ENCODE measurements around the gene NRN1.

The NRN1 gene

GRCh38 chr6:6006428-6007365, at the start of gene NRN1 (continued):
- peak; percentile 22; the same call in 1 of the 2 replicates for TF ChIP-seq KLF1 (tag by site-specific recombination; IDR thresholded peaks at IDR 0.05)
- no peak for TF ChIP-seq ZNF10 (tag by site-specific recombination; IDR thresholded peaks at IDR 0.05)
- no peak for TF ChIP-seq GLIS1 (tag by site-specific recombination; IDR thresholded peaks at IDR 0.05)
- peak; percentile 54 for TF ChIP-seq ZNF76 (tag by site-specific recombination; IDR thresholded peaks at IDR 0.05; ENCODE audit: borderline replicate concordance, low read depth)
- TF ChIP-seq SP2 (tag by site-specific recombination; IDR thresholded peaks at IDR 0.05), result peak; percentile 38; the same call in 1 of the 2 replicates
- peak; percentile 37; the same call in 1 of the 2 replicates for TF ChIP-seq ZNF580 (tag by site-specific recombination; IDR thresholded peaks at IDR 0.05)
- peak; percentile 78 for TF ChIP-seq SP3 (tag by site-specific recombination; IDR thresholded peaks at IDR 0.05)
- TF ChIP-seq ZNF596 (tag by site-specific recombination; IDR thresholded peaks at IDR 0.05), result peak; percentile 98
- no peak for TF ChIP-seq ZNF449 (tag by site-specific recombination; IDR thresholded peaks at IDR 0.05)
- TF ChIP-seq KLF10 (tag by site-specific recombination; IDR thresholded peaks at IDR 0.05), result peak; percentile 9; the same call in 1 of the 2 replicates
- TF ChIP-seq ZFP41 (tag by site-specific recombination; IDR thresholded peaks at IDR 0.05; ENCODE audit: borderline replicate concordance), result no peak
- peak; percentile 74 for TF ChIP-seq PRDM1 (tag by site-specific recombination; IDR thresholded peaks at IDR 0.05)
- TF ChIP-seq ZBTB11 (tag by site-specific recombination; conservative IDR thresholded peaks at IDR 0.05; ENCODE audit: low read depth), result peak; percentile 15
- no peak for TF ChIP-seq MZF1 (tag by site-specific recombination; IDR thresholded peaks at IDR 0.05; ENCODE audit: borderline replicate concordance)
- TF ChIP-seq IKZF3 (tag by site-specific recombination; IDR thresholded peaks at IDR 0.05), result no peak
- TF ChIP-seq ZFHX2 (tag by site-specific recombination; conservative IDR thresholded peaks at IDR 0.05), result peak; percentile 81
- TF ChIP-seq ZNF768 (tag by site-specific recombination; IDR thresholded peaks at IDR 0.05), result 0 out of 2 replicates have a peak, but pooled peaks have one; percentile 13
- peak; percentile 94 for TF ChIP-seq EGR2 (tag by site-specific recombination; IDR thresholded peaks at IDR 0.05; ENCODE audit: low read depth)
- TF ChIP-seq, protein P1, sequence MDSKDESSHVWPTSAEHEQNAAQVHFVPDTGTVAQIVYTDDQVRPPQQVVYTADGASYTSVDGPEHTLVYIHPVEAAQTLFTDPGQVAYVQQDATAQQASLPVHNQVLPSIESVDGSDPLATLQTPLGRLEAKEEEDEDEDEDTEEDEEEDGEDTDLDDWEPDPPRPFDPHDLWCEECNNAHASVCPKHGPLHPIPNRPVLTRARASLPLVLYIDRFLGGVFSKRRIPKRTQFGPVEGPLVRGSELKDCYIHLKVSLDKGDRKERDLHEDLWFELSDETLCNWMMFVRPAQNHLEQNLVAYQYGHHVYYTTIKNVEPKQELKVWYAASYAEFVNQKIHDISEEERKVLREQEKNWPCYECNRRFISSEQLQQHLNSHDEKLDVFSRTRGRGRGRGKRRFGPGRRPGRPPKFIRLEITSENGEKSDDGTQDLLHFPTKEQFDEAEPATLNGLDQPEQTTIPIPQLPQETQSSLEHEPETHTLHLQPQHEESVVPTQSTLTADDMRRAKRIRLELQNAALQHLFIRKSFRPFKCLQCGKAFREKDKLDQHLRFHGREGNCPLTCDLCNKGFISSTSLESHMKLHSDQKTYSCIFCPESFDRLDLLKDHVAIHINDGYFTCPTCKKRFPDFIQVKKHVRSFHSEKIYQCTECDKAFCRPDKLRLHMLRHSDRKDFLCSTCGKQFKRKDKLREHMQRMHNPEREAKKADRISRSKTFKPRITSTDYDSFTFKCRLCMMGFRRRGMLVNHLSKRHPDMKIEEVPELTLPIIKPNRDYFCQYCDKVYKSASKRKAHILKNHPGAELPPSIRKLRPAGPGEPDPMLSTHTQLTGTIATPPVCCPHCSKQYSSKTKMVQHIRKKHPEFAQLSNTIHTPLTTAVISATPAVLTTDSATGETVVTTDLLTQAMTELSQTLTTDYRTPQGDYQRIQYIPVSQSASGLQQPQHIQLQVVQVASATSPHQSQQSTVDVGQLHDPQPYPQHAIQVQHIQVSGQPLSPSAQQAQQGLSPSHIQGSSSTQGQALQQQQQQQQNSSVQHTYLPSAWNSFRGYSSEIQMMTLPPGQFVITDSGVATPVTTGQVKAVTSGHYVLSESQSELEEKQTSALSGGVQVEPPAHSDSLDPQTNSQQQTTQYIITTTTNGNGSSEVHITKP (tag by site-specific recombination; IDR thresholded peaks at IDR 0.05), result peak; percentile 99
